NCI-H1436 treated with DMSO at 0.1 percent for 48 hours (cell line): Measurements from ENCODE around the gene MKI67.
"Not testable (repeated sequence)": the region's sequence is repeated elsewhere in the genome, so short reads cannot be mapped to it uniquely, and the experiment has no call there.

Experiments
- DNase-seq: peaks from one replicate; lab custom pipeline; 2025; lab: John Stamatoyannopoulos, UW

Gene MKI67

DNA sequence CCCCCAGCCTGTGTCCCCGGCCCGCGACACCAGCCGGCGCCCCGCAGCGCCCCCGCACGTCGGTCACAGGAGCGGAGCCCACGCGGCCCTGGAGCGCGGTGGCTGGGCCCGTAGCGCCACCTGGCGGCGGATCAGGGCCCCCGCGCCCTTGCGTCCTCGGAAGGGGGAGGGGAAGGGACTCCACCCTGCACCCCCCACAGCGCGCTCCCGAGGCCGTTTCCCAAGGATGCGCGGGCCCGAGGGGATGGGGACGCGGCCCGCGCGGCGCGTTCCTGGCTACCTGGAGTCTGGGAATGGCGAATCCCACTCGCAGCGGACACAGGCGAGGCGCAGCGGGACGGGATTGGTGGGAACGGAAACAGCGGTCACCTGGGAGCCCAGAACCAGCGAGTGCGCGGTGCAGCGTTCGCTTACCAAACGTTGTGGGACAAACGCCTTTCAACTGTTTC is 23.8 kb upstream of the MKI67 start:
- DNase-seq: peak; percentile 7

DNA sequence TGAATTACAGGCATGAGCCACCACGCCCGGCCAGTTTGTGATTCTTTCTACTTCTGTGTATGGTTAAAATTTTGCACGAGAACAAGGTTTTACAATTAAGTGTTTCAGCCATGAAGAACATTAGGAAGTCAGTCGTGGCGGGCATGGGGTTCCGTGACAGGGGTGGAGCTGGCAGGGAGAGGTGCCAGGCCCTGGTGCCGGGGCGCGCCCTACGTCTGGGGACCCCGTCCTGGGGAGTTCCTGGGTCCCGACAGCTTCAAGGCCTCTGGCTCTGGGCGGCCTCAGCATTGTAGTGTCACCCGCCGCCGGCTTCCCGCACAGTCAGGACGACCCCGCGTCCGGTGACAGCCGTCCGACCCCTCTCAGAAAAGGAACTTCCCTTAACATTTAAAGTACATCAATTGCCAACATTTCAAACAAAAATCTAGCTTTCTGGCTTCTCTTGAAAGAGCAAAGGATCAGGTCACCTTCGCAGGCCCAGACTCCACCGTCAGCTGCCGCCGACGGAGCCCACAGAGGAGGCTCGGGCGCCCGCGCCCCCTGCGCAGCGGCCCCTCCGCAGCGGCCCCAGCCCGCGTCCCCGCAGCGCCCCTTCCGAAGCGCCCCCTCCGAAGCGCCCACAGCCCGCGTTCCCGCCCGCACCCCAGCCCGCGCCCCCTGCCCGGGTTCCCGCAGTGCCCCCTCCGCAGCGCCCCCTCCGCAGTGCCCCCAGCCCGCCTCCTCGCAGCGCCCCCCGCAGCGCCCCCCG is 23.2 kb upstream of the MKI67 start:
- DNase-seq: no peak

GRCh38 chr10:128147669-128148068 is 21.4 kb upstream of the MKI67 start:
- no peak for DNase-seq

- DNase-seq: no peak
Observed at GRCh38 chr10:128147064-128147463, 20.8 kb upstream of the MKI67 start.

- no peak for DNase-seq
Observed at GRCh38 chr10:128144547-128144946, 18.3 kb upstream of the MKI67 start.

DNA sequence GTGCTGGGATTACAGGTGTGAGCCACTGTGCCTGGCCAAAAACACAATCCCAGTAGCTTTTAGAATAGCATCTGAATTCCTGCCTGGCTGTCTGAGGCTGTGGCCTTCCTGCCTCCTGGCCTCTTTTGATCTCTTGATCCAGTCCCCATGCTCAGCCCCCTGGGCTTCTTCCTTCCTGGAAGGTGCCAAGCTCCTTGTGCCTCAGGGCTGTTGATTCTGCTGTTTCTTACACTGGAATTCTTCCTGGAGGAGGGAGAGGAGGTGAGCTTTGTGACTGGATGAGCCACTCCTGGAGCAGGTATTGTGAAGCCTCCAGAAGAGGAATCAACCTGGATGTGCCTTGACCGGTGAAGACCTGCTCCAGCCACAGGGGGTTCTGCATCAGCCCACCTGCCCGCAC is 17.3 kb upstream of the MKI67 start:
- no peak for DNase-seq

- DNase-seq: no peak
Observed at GRCh38 chr10:128140425-128140824, 14.2 kb upstream of the MKI67 start.

DNA sequence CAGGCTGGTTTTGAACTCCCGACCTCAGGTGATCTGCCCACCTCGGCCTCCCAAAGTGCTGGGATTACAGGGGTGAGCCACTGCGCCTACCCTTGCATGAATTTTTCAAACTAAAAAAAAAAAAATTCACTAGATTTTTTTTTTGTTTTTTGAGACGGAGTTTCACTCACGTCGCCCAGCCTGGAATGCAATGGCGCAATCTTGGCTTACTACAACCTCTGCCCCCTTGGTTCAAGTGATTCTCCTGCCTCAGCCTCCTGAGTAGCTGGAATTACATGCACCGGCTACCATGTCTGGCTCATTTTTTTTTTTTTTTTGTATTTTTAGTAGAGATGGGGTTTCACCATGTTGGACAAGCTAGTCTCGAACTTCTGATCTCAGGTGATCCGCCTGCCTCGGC is 12.2 kb upstream of the MKI67 start:
- not testable (repeated sequence) for DNase-seq

- DNase-seq: no peak
Observed at GRCh38 chr10:128137877-128138276, 11.7 kb upstream of the MKI67 start.

GRCh38 chr10:128130051-128130450 is 3.8 kb upstream of the MKI67 start:
- DNase-seq: no peak

DNA sequence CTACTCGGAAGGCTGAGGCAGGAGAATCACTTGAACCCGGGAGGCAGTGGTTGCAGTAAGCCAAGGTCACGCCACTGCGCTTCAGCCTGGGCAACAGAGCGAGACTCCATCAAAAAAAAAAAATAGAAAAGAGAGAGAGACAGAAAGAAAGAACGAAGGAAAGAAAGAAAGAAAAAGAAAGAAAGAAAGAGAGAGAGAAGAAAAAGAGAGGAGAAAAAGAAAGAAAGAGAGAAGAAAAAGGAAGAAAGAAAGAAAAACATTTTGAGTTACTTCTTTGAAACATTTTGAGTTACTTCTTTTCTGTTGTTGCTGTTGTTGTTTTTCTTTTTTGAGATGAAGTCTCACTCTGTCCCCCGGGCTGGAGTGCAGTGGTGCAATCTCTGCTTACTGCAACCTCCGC is 2.4 kb upstream of the MKI67 start:
- DNase-seq: no peak

DNA sequence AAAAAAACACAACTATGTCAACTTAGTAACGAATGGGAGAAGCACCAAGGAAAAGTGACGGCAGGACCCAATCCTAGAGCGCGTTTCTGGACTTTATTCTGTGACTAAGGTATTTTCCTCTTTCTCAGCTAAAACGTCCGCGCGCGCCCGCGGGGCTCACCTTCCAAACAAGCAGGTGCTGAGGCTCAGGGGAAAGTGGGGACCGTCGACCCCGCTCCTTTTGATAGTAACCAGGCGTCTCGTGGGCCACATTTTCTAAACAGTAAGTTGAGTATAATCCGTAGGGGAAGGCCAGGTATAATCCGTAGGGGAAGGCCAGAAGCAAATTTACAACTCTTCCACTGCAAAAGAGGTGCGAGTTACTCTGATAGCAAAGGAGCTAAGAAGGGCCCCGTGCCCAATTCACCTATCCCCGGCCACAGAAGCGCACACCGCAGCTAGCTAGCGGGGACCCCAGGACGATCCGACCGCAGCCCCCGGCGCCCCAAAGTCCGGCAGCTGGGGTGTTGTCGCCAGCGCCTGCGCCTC is 743 bp downstream of the MKI67 start:
- DNase-seq: no peak

- no peak for DNase-seq
Observed at GRCh38 chr10:128124813-128125403, 1.3 kb downstream of the MKI67 start.

GRCh38 chr10:128123846-128124245 is 2.4 kb downstream of the MKI67 start:
- no peak for DNase-seq

DNA sequence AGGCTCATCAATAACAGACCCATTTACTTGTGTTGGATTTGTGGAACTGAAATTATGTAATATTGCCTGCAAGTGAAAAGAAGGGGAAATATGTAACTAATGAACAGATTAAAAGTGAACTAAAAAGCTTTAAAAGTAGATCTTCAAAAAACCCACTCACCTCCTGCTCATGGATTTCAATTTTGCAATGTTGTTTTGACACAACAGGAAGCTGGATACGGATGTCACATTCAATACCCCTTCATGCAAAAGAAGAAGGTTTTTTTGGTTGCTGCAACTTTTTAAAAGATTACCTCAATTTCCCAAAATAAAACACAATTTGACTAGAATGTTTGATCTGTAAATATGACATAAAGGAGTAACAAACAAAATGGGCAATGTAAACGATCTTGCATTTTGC is 3.3 kb downstream of the MKI67 start:
- no peak for DNase-seq

GRCh38 chr10:128121750-128122412 is 4.3 kb downstream of the MKI67 start:
- no peak for DNase-seq

DNA sequence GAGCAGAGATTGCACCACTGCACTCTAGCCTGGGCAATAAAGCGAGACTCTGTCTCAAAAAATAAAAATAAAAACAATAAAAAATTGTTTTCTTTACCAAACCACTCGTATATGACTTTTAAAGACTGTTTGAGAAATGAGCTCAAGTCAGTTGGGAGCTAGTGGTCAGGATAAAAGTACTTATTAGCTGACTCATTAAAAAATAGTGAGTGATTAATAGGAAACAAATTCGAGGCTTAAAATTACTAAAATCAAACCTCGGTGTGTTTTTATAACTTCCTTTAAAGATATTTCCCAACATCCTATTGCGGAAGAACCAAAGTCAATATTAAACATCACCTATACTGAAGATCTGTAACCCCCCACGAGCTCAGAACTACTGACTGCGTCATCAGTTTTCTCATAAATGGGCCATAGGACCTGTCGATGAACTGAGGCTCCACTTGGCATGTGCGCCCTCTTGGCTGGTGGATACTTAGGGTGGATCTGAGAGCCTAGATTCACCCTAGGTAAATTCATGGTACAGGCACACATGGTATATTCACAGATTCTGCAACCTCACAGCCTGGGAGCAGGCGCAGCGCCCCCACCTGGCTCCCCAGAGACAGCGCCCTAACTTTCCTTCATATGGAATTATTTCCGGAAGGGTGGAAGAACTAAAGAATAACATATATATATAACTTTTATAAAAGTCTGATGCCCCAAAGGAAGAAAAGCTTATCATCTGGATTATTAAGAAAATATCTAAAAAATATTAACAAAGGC is 9.2 kb downstream of the MKI67 start:
- no peak for DNase-seq

GRCh38 chr10:128116187-128116586 is 10.0 kb downstream of the MKI67 start:
- DNase-seq: no peak

- no peak for DNase-seq
Observed at GRCh38 chr10:128115356-128115755, 10.9 kb downstream of the MKI67 start.

DNA sequence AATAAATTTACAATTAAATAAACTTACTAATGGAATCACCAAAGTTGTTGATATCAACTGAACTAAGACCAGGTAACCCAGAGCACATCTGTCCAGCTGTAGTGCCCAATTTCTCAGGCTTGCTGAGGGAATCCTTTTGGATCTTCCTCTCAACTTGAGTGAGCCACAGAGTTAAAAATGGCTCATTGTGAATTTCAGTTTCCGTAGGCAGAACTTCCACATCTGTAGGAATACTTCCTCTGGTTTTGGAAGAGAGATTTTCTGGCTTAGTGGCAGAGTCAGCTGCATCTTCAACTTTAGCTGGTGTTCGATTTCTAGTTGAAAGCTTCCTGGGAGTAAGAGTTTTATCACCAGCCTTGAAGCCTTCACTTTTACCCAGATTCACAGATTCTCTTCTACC is 11.3 kb downstream of the MKI67 start:
- DNase-seq: no peak

DNA sequence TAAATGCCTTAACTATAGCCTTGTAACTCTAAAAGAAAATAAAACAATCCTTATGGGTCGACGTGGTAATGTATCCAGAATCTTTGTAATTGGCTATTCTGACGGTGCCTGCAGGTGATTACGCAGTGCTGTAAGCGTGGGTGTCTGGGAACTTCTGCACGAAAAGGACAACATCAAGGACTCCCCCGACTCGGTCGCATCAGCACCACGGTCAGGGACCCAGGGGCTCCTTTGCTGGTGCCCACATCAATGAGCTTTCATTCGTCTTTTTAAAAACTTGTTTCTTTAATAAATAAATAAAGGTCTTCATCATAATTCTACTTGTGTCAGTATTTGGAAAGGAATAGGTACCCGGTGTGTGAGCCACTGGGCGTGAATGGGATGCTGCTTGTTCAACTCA is 13.2 kb downstream of the MKI67 start:
- no peak for DNase-seq

- no peak for DNase-seq
Observed at GRCh38 chr10:128111696-128112095, 14.5 kb downstream of the MKI67 start.
